Kidney (tissue), 14 donors: ENCODE measurements around the gene CCDC28B. TPM values are rescaled to one million over a fixed set of nuclear protein-coding genes. Genes with fewer than 3 reads are reported as not detected.

ENCODE experiments used
- DNase-seq, 5 donors: peaks; one replicate each; pipeline ENCODE4 v3.0.0-alpha.2; 2013 to 2020
- FAIRE-seq: peaks from 2 replicates; lab custom pipeline; 2012; peaks lifted over from hg19 to GRCh38; lab: Jason Lieb, UNC
- H3K27ac ChIP-seq, 2 donors: one replicate each; pipeline ENCODE4 v1.7.0; 2013; ENCODE audit warnings: low read depth in 2 of 2, low read length in 2 of 2, inconsistent platforms in 1 of 2
- H3K27me3 ChIP-seq: one replicate; pipeline ENCODE4 v1.7.1; 2013; ENCODE audit warnings: low read length, inconsistent platforms; ENCODE audit not compliant: control insufficient read depth, insufficient read depth
- H3K36me3 ChIP-seq, 3 donors: one replicate each; pipeline versions ENCODE4 v1.7.0 to v1.7.1; 2013; ENCODE audit warnings: low read length in 3 of 3, control low read depth in 1 of 3, inconsistent platforms in 1 of 3; ENCODE audit not compliant: insufficient read depth in 3 of 3, control insufficient read depth in 2 of 3
- H3K4me1 ChIP-seq, 3 donors: one replicate each; pipeline versions ENCODE4 v1.7.0 to v1.7.1; 2013; ENCODE audit warnings: low read length in 3 of 3, inconsistent platforms in 1 of 3, low read depth in 1 of 3; ENCODE audit not compliant: control insufficient read depth in 2 of 3, insufficient read depth in 2 of 3
- H3K4me3 ChIP-seq, 3 donors: one replicate each; pipeline versions ENCODE4 v1.7.0 to v1.8.1; 2013; ENCODE audit warnings: low read length in 3 of 3, control low read depth in 1 of 3, inconsistent platforms in 1 of 3
- H3K9ac ChIP-seq, 3 donors: one replicate each; pipeline versions ENCODE4 v1.7.0 to v1.7.1; 2013; ENCODE audit warnings: low read length in 3 of 3, control low read depth in 1 of 3, inconsistent platforms in 1 of 3
- H3K9me3 ChIP-seq, 3 donors: one replicate each; pipeline versions ENCODE4 v1.7.0 to v1.7.1; 2013; ENCODE audit warnings: low read length in 3 of 3, control low read depth in 1 of 3, inconsistent platforms in 1 of 3; ENCODE audit not compliant: control insufficient read depth in 2 of 3, insufficient read depth in 1 of 3
- CTCF ChIP-seq: IDR thresholded peaks from 3 replicates; pipeline ENCODE4 v1.5.1; 2012; ENCODE audit warnings: mild to moderate bottlenecking, moderate library complexity, borderline replicate concordance; ENCODE audit not compliant: insufficient read depth; ENCODE audit errors: extremely low read depth
- intact Hi-C: fragments of 100-400 bp; cut with DNase I; formaldehyde crosslinking; loops from one replicate; pipeline ENCODE4 v1.11.1; 2022
- polyA plus RNA-seq: library from polyadenylated mRNA; stranded (reverse); fragments of 350-450 nt; fragmentation: Illumina TruSeq; extraction: RNeasy Lipid Tissue Mini Kit (QIAGEN cat#74804); gene quantifications from one replicate; pipeline ENCODE4 v1.2.3, GENCODE V29; 2014; ENCODE audit warnings: low read depth, low replicate concordance; ENCODE audit not compliant: insufficient read depth
- total RNA-seq: library from RNA; stranded (reverse); fragmentation: NEBNext Ultra II Directional; extraction: Animal tissue kit (Norgen Biotek cat#: 25700); gene quantifications from one replicate; pipeline ENCODE4 v1.2.1, GENCODE V29; 2021
- donor health status: control.
- donor health status: control.
- donor health status: control.
- donor health status: control.
- donor health status: control.
- donor health status: DM: yes; HTN: yes; CAD: no.
- donor health status: Normal renal cell carcinoma (clear cell type).

The CCDC28B gene
- total and polyA plus RNA-seq, 2 donors from 2014 or later, result 4.0 to 25.4 TPM

- no peak overlapping the region for H3K9ac ChIP-seq
- H3K4me1 ChIP-seq, result no peaks in the 10 kb centered on the region
- DNase-seq (no peak), FAIRE-seq (no peak)
- TF ChIP-seq CTCF, result no peak
- no peaks in the 10 kb centered on the region for H3K27me3 ChIP-seq
- H3K27ac ChIP-seq, result no peak overlapping the region
- H3K36me3 ChIP-seq, result peaks cover 0 to 26% (median 20%) of the 10 kb centered on the region in 3 donors
- intact Hi-C loops, result no loop called here
- H3K9me3 ChIP-seq, result no peaks in the 10 kb centered on the region
- no peak overlapping the region for H3K4me3 ChIP-seq
These were observed 31.5 kb downstream of the CCDC28B start for GRCh38 chr1:32231843-32232432.

GRCh38 chr1:32232558-32233304, 32.3 kb downstream of the CCDC28B start:
- Histone ChIP-seq H3K4me1 (no peaks in the 10 kb centered on the region), H3K4me3 (no peak overlapping the region), H3K27ac (no peak overlapping the region), H3K27me3 (no peaks in the 10 kb centered on the region), H3K9me3 (no peaks in the 10 kb centered on the region), H3K36me3 (peaks cover 0 to 24% (median 19%) of the 10 kb centered on the region in 3 donors), H3K9ac (no peak overlapping the region)
- DNase-seq (no peak), FAIRE-seq (no peak)
- TF ChIP-seq CTCF, result no peak
- intact Hi-C loops, result no loop called here

- FAIRE-seq, result no peak
- TF ChIP-seq CTCF, result no peak
- H3K9ac ChIP-seq, result no peak overlapping the region
- H3K27ac ChIP-seq, result no peak overlapping the region
- intact Hi-C loops, result no loop called here
- peaks cover 0 to under 1% (median 0%) of the 10 kb centered on the region in 3 donors for H3K4me1 ChIP-seq
- DNase-seq, result no peak
- no peaks in the 10 kb centered on the region for H3K27me3 ChIP-seq
- no peaks in the 10 kb centered on the region for H3K9me3 ChIP-seq
- H3K4me3 ChIP-seq, result no peak overlapping the region
- H3K36me3 ChIP-seq, result peaks cover 0 to 10% (median 5%) of the 10 kb centered on the region in 3 donors
These were observed 34.4 kb downstream of the CCDC28B start for GRCh38 chr1:32234792-32235191.
